Gastrocnemius medialis (tissue), 4 donors: ENCODE results near the gene UBA1.

Experiments
- POLR2A ChIP-seq, 2 donors: fragments of 450-650 bp; IDR thresholded peaks; one replicate each; pipeline ENCODE4 v1.6.1; 2017; ENCODE audit warnings: antibody characterized with exemption in 2 of 2, mild to moderate bottlenecking in 2 of 2, moderate library complexity in 2 of 2
- TF ChIP-seq, protein P1 (sequence below), 5 experiments: fragments of 450-650 bp in 3 of 5; fragments of 200-600 bp in 2 of 5; sonication (generic) in 2 of 5; IDR thresholded peaks in 4 of 5; conservative IDR thresholded peaks in 1 of 5; 1 replicate in 4 of 5; 2 replicates in 1 of 5; pipeline ENCODE4 v1.5.1; 2016 to 2019; ENCODE audit warnings: antibody characterized with exemption in 5 of 5, mild to moderate bottlenecking in 3 of 5, moderate library complexity in 3 of 5

DNA sequence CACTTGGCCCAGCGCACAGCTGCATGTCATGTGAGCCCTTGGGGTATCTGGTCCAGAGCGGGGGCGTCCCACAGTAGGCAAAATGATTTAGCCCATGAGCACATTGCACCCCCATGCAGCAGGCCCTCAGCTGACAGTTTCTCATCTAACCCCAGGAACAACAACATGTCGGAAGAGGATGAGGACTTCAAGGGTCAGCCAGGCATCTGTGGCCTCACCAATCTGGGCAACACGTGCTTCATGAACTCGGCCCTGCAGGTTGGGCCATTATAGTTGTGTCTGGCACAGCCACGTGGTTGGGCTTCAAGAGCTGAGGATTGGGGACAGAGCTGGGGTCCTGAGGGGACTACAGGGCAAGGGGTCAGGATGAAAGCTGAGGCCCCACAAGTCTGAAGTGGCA, 47.0 kb downstream of the UBA1 start:
- TF ChIP-seq, protein P1, sequence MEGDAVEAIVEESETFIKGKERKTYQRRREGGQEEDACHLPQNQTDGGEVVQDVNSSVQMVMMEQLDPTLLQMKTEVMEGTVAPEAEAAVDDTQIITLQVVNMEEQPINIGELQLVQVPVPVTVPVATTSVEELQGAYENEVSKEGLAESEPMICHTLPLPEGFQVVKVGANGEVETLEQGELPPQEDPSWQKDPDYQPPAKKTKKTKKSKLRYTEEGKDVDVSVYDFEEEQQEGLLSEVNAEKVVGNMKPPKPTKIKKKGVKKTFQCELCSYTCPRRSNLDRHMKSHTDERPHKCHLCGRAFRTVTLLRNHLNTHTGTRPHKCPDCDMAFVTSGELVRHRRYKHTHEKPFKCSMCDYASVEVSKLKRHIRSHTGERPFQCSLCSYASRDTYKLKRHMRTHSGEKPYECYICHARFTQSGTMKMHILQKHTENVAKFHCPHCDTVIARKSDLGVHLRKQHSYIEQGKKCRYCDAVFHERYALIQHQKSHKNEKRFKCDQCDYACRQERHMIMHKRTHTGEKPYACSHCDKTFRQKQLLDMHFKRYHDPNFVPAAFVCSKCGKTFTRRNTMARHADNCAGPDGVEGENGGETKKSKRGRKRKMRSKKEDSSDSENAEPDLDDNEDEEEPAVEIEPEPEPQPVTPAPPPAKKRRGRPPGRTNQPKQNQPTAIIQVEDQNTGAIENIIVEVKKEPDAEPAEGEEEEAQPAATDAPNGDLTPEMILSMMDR (IDR thresholded peaks at IDR 0.05 in 4 of 5, conservative IDR thresholded peaks at IDR 0.05 in 1 of 5), result no peak
- no peak for TF ChIP-seq POLR2A (IDR thresholded peaks at IDR 0.05)
